Superior temporal gyrus (tissue), 1 donor: Measurements from ENCODE around the gene TSPAN18.

Experiments
- DNase-seq: peaks from one replicate; pipeline ENCODE4 v3.0.0-alpha.2; 2016; ENCODE audit errors: extremely low spot score

Gene TSPAN18

GRCh38 chr11:44848203-44848962, 121.6 kb downstream of the TSPAN18 start:
- no peak for DNase-seq

- DNase-seq = no peak
Observed at GRCh38 chr11:44848963-44849350, 122.2 kb downstream of the TSPAN18 start.

GRCh38 chr11:44849424-44849823, 122.7 kb downstream of the TSPAN18 start:
- no peak for DNase-seq

- DNase-seq = no peak
Observed at GRCh38 chr11:44849922-44850321, 123.2 kb downstream of the TSPAN18 start.

GRCh38 chr11:44851496-44851895, 124.7 kb downstream of the TSPAN18 start:
- no peak for DNase-seq

- no peak for DNase-seq
Observed at GRCh38 chr11:44852159-44852747, 125.5 kb downstream of the TSPAN18 start.

- no peak for DNase-seq
Observed at GRCh38 chr11:44852952-44853351, 126.2 kb downstream of the TSPAN18 start.

GRCh38 chr11:44853666-44854065, 126.9 kb downstream of the TSPAN18 start:
- no peak for DNase-seq

GRCh38 chr11:44854086-44854485, 127.3 kb downstream of the TSPAN18 start:
- no peak for DNase-seq

GRCh38 chr11:44854741-44855492, 128.2 kb downstream of the TSPAN18 start:
- DNase-seq = no peak

GRCh38 chr11:44855493-44855849, 128.7 kb downstream of the TSPAN18 start:
- no peak for DNase-seq

GRCh38 chr11:44857490-44858090, 130.8 kb downstream of the TSPAN18 start:
- DNase-seq = no peak

GRCh38 chr11:44858796-44859527, 132.2 kb downstream of the TSPAN18 start:
- no peak for DNase-seq

- DNase-seq = no peak
Observed at GRCh38 chr11:44859528-44859925, 132.8 kb downstream of the TSPAN18 start.

- no peak for DNase-seq
Observed at GRCh38 chr11:44860346-44860745, 133.6 kb downstream of the TSPAN18 start.

GRCh38 chr11:44861849-44862557, 135.2 kb downstream of the TSPAN18 start:
- no peak for DNase-seq

GRCh38 chr11:44862558-44863101, 135.9 kb downstream of the TSPAN18 start:
- no peak for DNase-seq

GRCh38 chr11:44863231-44863630, 136.5 kb downstream of the TSPAN18 start:
- DNase-seq = no peak

GRCh38 chr11:44865866-44866272, 139.1 kb downstream of the TSPAN18 start:
- DNase-seq = no peak

GRCh38 chr11:44866286-44866685, 139.5 kb downstream of the TSPAN18 start:
- DNase-seq = no peak

- no peak for DNase-seq
Observed at GRCh38 chr11:44868021-44868420, 141.3 kb downstream of the TSPAN18 start.
